Measurements from ENCODE around the gene NOTCH3. TPM values are rescaled to one million over a fixed set of nuclear protein-coding genes. Genes with fewer than 3 reads are reported as not detected.

The NOTCH3 gene
- total RNA-seq, 1 experiment from 2014 or later, result 164 TPM

GRCh38 chr19:15237759-15238638, 37.2 kb upstream of the NOTCH3 start:
- no peaks in the 10 kb centered on the region for H3K9me3 Mint-ChIP-seq
- Histone ChIP-seq H2BK12ac (ENCODE audit: insufficient read length, low read depth, low read length) (no peak overlapping the region), H2BK20ac (ENCODE audit: low read depth, low read length, poor library complexity, severe bottlenecking) (no peak overlapping the region), H3K4me2 (ENCODE audit: insufficient read depth, insufficient read length, low read length) (no peak overlapping the region), H3K79me2 (ENCODE audit: insufficient read depth, low read length) (no peaks in the 10 kb centered on the region), H3K14ac (ENCODE audit: insufficient read depth, low read length) (no peak overlapping the region), H3K27me3 (ENCODE audit: insufficient read depth, low read length) (no peaks in the 10 kb centered on the region; the same call in 1 of the 2 replicates), H3K79me1 (ENCODE audit: insufficient read depth, low read depth, low read length, poor library complexity, severe bottlenecking) (no peaks in the 10 kb centered on the region), H3K23ac (ENCODE audit: insufficient read length, low read depth, low read length) (no peak overlapping the region), H2BK5ac (ENCODE audit: insufficient read length, low read length) (no peak overlapping the region), H4K5ac (ENCODE audit: insufficient read length, low read depth, low read length) (no peak overlapping the region), H4K20me1 (ENCODE audit: control insufficient read depth, insufficient read depth, insufficient read length) (no peaks in the 10 kb centered on the region), H2BK15ac (ENCODE audit: low read depth, low read length) (no peak overlapping the region), H3T11ph (ENCODE audit: low read length) (no peak overlapping the region), H3K4me1 (ENCODE audit: insufficient read depth, low read length) (no peaks in the 10 kb centered on the region), H3K18ac (ENCODE audit: insufficient read length, low read depth, low read length) (no peak overlapping the region), H3K4ac (ENCODE audit: low read depth, low read length) (no peak overlapping the region), H3K9me3 (ENCODE audit: control insufficient read depth, low read depth, low read length) (no peaks in the 10 kb centered on the region), H3K23me2 (ENCODE audit: insufficient read length, low read depth, low read length, poor library complexity, severe bottlenecking) (no peaks in the 10 kb centered on the region), H3K56ac (ENCODE audit: insufficient read length, low read depth, low read length) (no peak overlapping the region), H2BK120ac (ENCODE audit: low read depth, low read length, poor library complexity, severe bottlenecking) (no peak overlapping the region), H4K91ac (ENCODE audit: insufficient read length, low read depth, low read length) (no peak overlapping the region), H2AFZ (ENCODE audit: low read length) (no peak overlapping the region), H2AK5ac (ENCODE audit: insufficient read length, low read length) (no peak overlapping the region), H3K9ac (ENCODE audit: extremely low read depth, insufficient read length, low read length) (no peak overlapping the region), H3K27ac (ENCODE audit: insufficient read length, low read depth, low read length) (no peak overlapping the region), H4K8ac (replicated peaks; ENCODE audit: insufficient read length, low read depth, low read length) (no peak overlapping the region)
- TF ChIP-seq CTCF (conservative IDR thresholded peaks at IDR 0.05), result no peak
- no peaks in the 10 kb centered on the region for H3K4me1 Mint-ChIP-seq
- no peaks in the 10 kb centered on the region for H3K27me3 Mint-ChIP-seq (ENCODE audit: low read depth)
- H3K36me3 Mint-ChIP-seq (ENCODE audit: insufficient read depth in 1 of 3, low read depth in 3 of 3), result peaks cover 28 to 68% (median 55%) of the 10 kb centered on the region in 3 experiments; a peak in 6 of 7 replicates
- no peak for DNase-seq
- no peak overlapping the region for H3K27ac Mint-ChIP-seq
- H3K4me3 Mint-ChIP-seq, result no peak overlapping the region
- no CpG with 5 or more reads among the region's 42 CpGs for WGBS (ENCODE audit: extremely low coverage, insufficient read length, low lambda C conversion rate)

Data from H9 (cell line).